Trophoblast cell (in vitro differentiated cells and primary cell): ENCODE data around the gene PANK4.

Experiments
- DNase-seq, 2 donors: peaks; one replicate each; pipeline ENCODE4 v3.0.0-alpha.2; 2016
- H2AFZ ChIP-seq: 2 replicates; pipeline ENCODE4 v1.6.1; 2013; ENCODE audit warnings: low read length, moderate library complexity, mild to moderate bottlenecking; ENCODE audit not compliant: insufficient read depth, poor library complexity
- H2AK5ac ChIP-seq: 2 replicates; pipeline ENCODE4 v1.6.1; 2013; ENCODE audit warnings: mild to moderate bottlenecking, low read length
- H2BK120ac ChIP-seq: 2 replicates; pipeline ENCODE4 v1.6.1; 2013; ENCODE audit warnings: low read length, mild to moderate bottlenecking, moderate library complexity; ENCODE audit not compliant: insufficient read depth, poor library complexity
- H2BK12ac ChIP-seq: 2 replicates; pipeline ENCODE4 v1.6.1; 2013; ENCODE audit warnings: mild to moderate bottlenecking, low read length, moderate library complexity
- H2BK5ac ChIP-seq: 2 replicates; pipeline ENCODE4 v1.6.1; 2013; ENCODE audit warnings: low read length, low read depth, moderate library complexity, mild to moderate bottlenecking; ENCODE audit not compliant: poor library complexity
- H3K14ac ChIP-seq: 2 replicates; pipeline ENCODE4 v1.6.1; 2013; ENCODE audit warnings: mild to moderate bottlenecking, low read length
- H3K18ac ChIP-seq: 2 replicates; pipeline ENCODE4 v1.6.1; 2013; ENCODE audit warnings: mild to moderate bottlenecking, low read length
- H3K23ac ChIP-seq: 2 replicates; pipeline ENCODE4 v1.6.1; 2013; ENCODE audit warnings: low read length
- H3K27ac ChIP-seq: 2 replicates; pipeline ENCODE4 v1.5.1; 2013; ENCODE audit warnings: low read depth, mild to moderate bottlenecking, inconsistent platforms, low read length, moderate library complexity
- H3K27me3 ChIP-seq: 2 replicates; pipeline ENCODE4 v1.6.1; 2013; ENCODE audit warnings: inconsistent platforms, mild to moderate bottlenecking, low read length, moderate library complexity; ENCODE audit not compliant: insufficient read depth
- H3K36me3 ChIP-seq, 2 experiments: 1 replicate in 1 of 2; 2 replicates in 1 of 2; pipeline ENCODE4 v1.6.1; 2013; ENCODE audit warnings: low read length in 2 of 2, mild to moderate bottlenecking in 2 of 2, moderate library complexity in 1 of 2; ENCODE audit not compliant: insufficient read depth in 2 of 2, control insufficient read depth in 1 of 2
- H3K4ac ChIP-seq: 2 replicates; pipeline ENCODE4 v1.6.1; 2013; ENCODE audit warnings: low read depth, mild to moderate bottlenecking, low read length, moderate library complexity
- H3K4me1 ChIP-seq, 2 experiments: 1 replicate in 1 of 2; 2 replicates in 1 of 2; pipeline ENCODE4 v1.6.1; 2013; ENCODE audit warnings: low read length in 2 of 2, mild to moderate bottlenecking in 2 of 2, moderate library complexity in 1 of 2; ENCODE audit not compliant: insufficient read depth in 2 of 2, control insufficient read depth in 1 of 2
- H3K4me2 ChIP-seq: 2 replicates; pipeline ENCODE4 v1.6.1; 2013; ENCODE audit warnings: inconsistent platforms, mild to moderate bottlenecking, low read length, moderate library complexity
- H3K4me3 ChIP-seq: 2 replicates; pipeline ENCODE4 v1.5.1; 2013; ENCODE audit warnings: mild to moderate bottlenecking, low read depth, low read length, inconsistent platforms
- H3K79me1 ChIP-seq: one replicate; pipeline ENCODE4 v1.6.1; 2013; ENCODE audit warnings: low read length
- H3K79me2 ChIP-seq: 2 replicates; pipeline ENCODE4 v1.6.1; 2013; ENCODE audit warnings: low read length, mild to moderate bottlenecking; ENCODE audit not compliant: control insufficient read depth, insufficient read depth, poor library complexity
- H3K9ac ChIP-seq: 2 replicates; pipeline ENCODE4 v1.6.1; 2013; ENCODE audit warnings: mild to moderate bottlenecking, low read length
- H3K9me3 ChIP-seq: 2 replicates; pipeline ENCODE4 v1.6.1; 2013; ENCODE audit warnings: low read depth, mild to moderate bottlenecking, control low read depth, inconsistent platforms, low read length; ENCODE audit not compliant: insufficient read depth
- H4K12ac ChIP-seq: 2 replicates; pipeline ENCODE4 v1.6.1; 2013; ENCODE audit warnings: low read depth, mild to moderate bottlenecking, low read length, moderate library complexity
- H4K8ac ChIP-seq: 2 replicates; pipeline ENCODE4 v1.6.1; 2013; ENCODE audit warnings: low read depth, mild to moderate bottlenecking, low read length, moderate library complexity
- H4K91ac ChIP-seq: one replicate; pipeline ENCODE4 v1.6.1; 2013; ENCODE audit warnings: low read depth, mild to moderate bottlenecking, low read length, moderate library complexity
- WGBS: extraction: QIAGEN DNeasy Blood & Tissue Kit; methylation state at CpG from one replicate; pipeline ENCODE4 v1.1.7; 2013; ENCODE audit warnings: missing lambda C conversion rate; ENCODE audit not compliant: insufficient read length, insufficient coverage; ENCODE audit errors: extremely low coverage; 5-methylcytosine and 5-hydroxymethylcytosine counted together

The PANK4 gene

GRCh38 chr1:2474933-2475371 is 51.4 kb downstream of the PANK4 start:
- Histone ChIP-seq H3K27me3 (no peaks in the 10 kb centered on the region), H3K23ac (no peak overlapping the region), H2AK5ac (no peak overlapping the region), H3K4me3 (no peak overlapping the region), H4K12ac (no peak overlapping the region), H2BK120ac (no peak overlapping the region), H3K27ac (no peak overlapping the region), H3K18ac (no peak overlapping the region), H3K14ac (no peak overlapping the region), H3K79me1 (no peaks in the 10 kb centered on the region), H2BK5ac (no peak overlapping the region), H4K91ac (no peak overlapping the region), H3K36me3 (no peaks in the 10 kb centered on the region), H3K79me2 (no peaks in the 10 kb centered on the region), H3K4me2 (no peak overlapping the region), H2AFZ (no peak overlapping the region), H3K4me1 (no peaks in the 10 kb centered on the region), H3K9ac (no peak overlapping the region), H2BK12ac (no peak overlapping the region), H3K4ac (no peak overlapping the region), H3K9me3 (no peaks in the 10 kb centered on the region), H4K8ac (no peak overlapping the region)
- no peak for DNase-seq
- WGBS = no CpG with 5 or more reads among the region's 13 CpGs

GRCh38 chr1:2474104-2474844 is 52.1 kb downstream of the PANK4 start:
- H3K36me3 ChIP-seq = no peaks in the 10 kb centered on the region
- no peak overlapping the region for H2AFZ ChIP-seq
- H3K9ac ChIP-seq = no peak overlapping the region
- no peaks in the 10 kb centered on the region for H3K9me3 ChIP-seq
- no peaks in the 10 kb centered on the region for H3K27me3 ChIP-seq
- WGBS = no CpG with 5 or more reads among the region's 17 CpGs
- no peak overlapping the region for H3K18ac ChIP-seq
- no peak overlapping the region for H3K23ac ChIP-seq
- H4K12ac ChIP-seq = no peak overlapping the region
- H3K14ac ChIP-seq = no peak overlapping the region
- no peak for DNase-seq
- no peak overlapping the region for H2BK120ac ChIP-seq
- H4K91ac ChIP-seq = no peak overlapping the region
- H3K79me1 ChIP-seq = no peaks in the 10 kb centered on the region
- no peak overlapping the region for H3K27ac ChIP-seq
- H4K8ac ChIP-seq = no peak overlapping the region
- no peak overlapping the region for H3K4me2 ChIP-seq
- no peak overlapping the region for H2BK12ac ChIP-seq
- H3K4ac ChIP-seq = no peak overlapping the region
- no peak overlapping the region for H2BK5ac ChIP-seq
- no peak overlapping the region for H2AK5ac ChIP-seq
- H3K4me1 ChIP-seq = no peaks in the 10 kb centered on the region
- H3K79me2 ChIP-seq = no peaks in the 10 kb centered on the region
- H3K4me3 ChIP-seq = no peak overlapping the region

GRCh38 chr1:2473198-2473597 is 53.2 kb downstream of the PANK4 start:
- H4K8ac ChIP-seq = no peak overlapping the region
- H2BK12ac ChIP-seq = no peak overlapping the region
- H3K4me1 ChIP-seq = no peaks in the 10 kb centered on the region
- no peak overlapping the region for H4K91ac ChIP-seq
- H3K18ac ChIP-seq = no peak overlapping the region
- H2AK5ac ChIP-seq = no peak overlapping the region
- no CpG with 5 or more reads among the region's 13 CpGs for WGBS
- no peak for DNase-seq
- no peak overlapping the region for H3K4me3 ChIP-seq
- no peak overlapping the region for H2BK120ac ChIP-seq
- no peaks in the 10 kb centered on the region for H3K9me3 ChIP-seq
- no peak overlapping the region for H3K4me2 ChIP-seq
- no peak overlapping the region for H3K14ac ChIP-seq
- no peak overlapping the region for H2BK5ac ChIP-seq
- no peaks in the 10 kb centered on the region for H3K36me3 ChIP-seq
- no peak overlapping the region for H3K23ac ChIP-seq
- no peak overlapping the region for H3K27ac ChIP-seq
- H2AFZ ChIP-seq = no peak overlapping the region
- H3K4ac ChIP-seq = no peak overlapping the region
- no peaks in the 10 kb centered on the region for H3K27me3 ChIP-seq
- H3K79me2 ChIP-seq = no peaks in the 10 kb centered on the region
- no peak overlapping the region for H3K9ac ChIP-seq
- H3K79me1 ChIP-seq = no peaks in the 10 kb centered on the region
- no peak overlapping the region for H4K12ac ChIP-seq

GRCh38 chr1:2472561-2473177 is 53.7 kb downstream of the PANK4 start:
- H2BK5ac ChIP-seq = no peak overlapping the region
- no peak overlapping the region for H3K4ac ChIP-seq
- no peaks in the 10 kb centered on the region for H3K79me1 ChIP-seq
- WGBS = no CpG with 5 or more reads among the region's 25 CpGs
- H3K18ac ChIP-seq = no peak overlapping the region
- no peak overlapping the region for H2AK5ac ChIP-seq
- H4K91ac ChIP-seq = no peak overlapping the region
- H3K9ac ChIP-seq = no peak overlapping the region
- H3K9me3 ChIP-seq = no peaks in the 10 kb centered on the region
- no peak overlapping the region for H3K14ac ChIP-seq
- H3K27me3 ChIP-seq = no peaks in the 10 kb centered on the region
- H4K8ac ChIP-seq = no peak overlapping the region
- H3K36me3 ChIP-seq = no peaks in the 10 kb centered on the region
- no peak overlapping the region for H3K27ac ChIP-seq
- H3K4me2 ChIP-seq = no peak overlapping the region
- H4K12ac ChIP-seq = no peak overlapping the region
- H3K4me3 ChIP-seq = no peak overlapping the region
- H2BK12ac ChIP-seq = no peak overlapping the region
- no peak overlapping the region for H2AFZ ChIP-seq
- no peak overlapping the region for H3K23ac ChIP-seq
- no peaks in the 10 kb centered on the region for H3K4me1 ChIP-seq
- no peak for DNase-seq
- no peak overlapping the region for H2BK120ac ChIP-seq
- H3K79me2 ChIP-seq = no peaks in the 10 kb centered on the region
